NCI-H2171 (cell line): ENCODE data around the gene RAB1B.

Source experiments
- DNase-seq: peaks from one replicate; lab custom pipeline; 2025; lab: John Stamatoyannopoulos, UW

RAB1B gene

DNA sequence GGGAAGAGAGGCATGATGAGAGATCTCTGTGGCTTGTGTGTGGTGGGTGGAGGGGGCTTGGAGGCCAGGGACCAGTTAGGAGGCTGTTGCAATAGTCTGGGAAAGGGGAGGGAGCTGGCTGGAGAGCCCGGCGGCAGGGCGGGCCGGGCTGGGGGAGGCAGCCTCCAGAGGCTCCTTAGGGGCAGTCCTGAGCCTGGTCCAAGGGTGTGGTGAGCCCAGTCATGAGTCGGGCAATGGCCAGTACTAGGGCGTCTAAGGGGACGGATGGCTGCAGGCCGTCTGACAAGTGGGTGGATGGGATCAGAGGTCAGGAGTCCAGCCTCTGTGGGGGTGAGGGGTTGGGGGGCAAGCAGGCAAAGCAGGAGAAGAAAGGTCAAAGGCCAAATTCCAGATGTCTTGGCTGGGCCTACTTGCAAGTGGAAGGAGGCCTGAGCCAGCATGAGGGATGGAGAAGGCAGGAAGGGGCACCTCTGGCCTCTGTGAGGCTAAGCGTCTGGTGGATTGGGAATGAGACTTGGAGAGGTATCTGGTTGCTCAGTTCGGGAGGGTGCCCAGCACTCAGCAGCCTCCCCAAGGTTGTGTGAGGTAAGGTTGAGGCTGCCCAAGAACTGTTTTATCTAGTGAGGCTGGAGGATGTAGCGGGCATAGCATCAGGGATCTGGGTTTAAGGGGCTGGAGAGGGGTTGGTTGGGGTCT is 54.4 kb downstream of the RAB1B start:
- DNase-seq, result no peak

DNA sequence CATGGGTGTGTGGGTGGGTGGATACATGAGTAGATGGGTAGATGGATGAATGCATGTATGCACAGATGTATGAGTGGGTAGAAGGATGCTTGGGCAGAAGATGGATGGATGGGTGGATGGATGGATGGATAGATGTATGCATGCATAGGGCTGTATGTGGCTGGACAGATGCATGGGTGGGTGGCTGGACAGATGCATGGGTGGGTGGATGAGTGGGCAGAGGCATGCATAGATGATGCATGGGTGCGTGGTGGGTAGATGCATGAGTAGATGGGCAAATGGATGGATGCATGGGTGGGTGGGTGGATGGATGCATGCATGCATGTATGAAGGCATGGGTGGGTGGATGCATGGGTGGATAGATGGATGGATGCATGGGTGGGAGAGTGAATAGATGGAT is 55.2 kb downstream of the RAB1B start:
- no peak for DNase-seq

DNA sequence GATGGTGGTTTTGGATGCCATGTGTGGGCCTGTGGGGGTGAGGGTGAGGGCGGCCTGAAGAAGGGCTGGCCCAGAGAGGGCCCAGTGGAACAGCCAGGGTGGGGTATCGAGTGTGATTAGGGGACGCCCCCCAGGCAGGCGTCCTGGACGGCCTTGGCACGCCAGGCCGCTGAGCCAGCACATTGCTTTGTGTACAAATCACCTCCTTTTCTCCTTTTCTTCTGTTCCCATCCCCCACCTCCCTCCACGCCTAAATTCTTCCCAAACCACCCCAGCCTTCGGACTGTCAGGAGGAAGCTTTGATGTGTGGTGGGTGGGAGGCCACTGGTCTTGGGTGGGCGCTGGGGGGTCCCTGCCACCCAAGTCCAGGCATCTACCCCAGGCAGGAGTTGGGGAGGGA is 56.2 kb downstream of the RAB1B start:
- no peak for DNase-seq

DNA sequence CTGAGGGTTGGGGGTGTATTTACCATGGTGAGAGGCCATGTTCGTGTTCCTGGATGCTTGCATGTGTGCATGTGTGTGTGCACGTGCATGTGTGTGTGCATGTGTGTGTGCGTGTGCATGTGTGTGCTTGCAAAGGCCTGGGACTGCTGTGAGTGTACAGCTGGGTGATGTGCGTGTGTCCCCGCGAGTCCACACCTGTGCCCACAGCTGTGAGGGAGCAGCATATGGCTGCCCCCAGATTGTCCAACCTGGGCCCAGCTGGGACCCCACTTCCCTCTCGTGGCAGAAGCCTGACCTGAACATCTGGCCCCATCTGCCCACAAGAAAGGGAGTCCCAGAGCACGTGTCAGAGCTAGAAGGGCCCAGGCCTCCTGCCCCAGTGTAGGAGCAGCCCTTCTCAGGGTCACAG is 56.8 kb downstream of the RAB1B start:
- DNase-seq, result peak; percentile 73

DNA sequence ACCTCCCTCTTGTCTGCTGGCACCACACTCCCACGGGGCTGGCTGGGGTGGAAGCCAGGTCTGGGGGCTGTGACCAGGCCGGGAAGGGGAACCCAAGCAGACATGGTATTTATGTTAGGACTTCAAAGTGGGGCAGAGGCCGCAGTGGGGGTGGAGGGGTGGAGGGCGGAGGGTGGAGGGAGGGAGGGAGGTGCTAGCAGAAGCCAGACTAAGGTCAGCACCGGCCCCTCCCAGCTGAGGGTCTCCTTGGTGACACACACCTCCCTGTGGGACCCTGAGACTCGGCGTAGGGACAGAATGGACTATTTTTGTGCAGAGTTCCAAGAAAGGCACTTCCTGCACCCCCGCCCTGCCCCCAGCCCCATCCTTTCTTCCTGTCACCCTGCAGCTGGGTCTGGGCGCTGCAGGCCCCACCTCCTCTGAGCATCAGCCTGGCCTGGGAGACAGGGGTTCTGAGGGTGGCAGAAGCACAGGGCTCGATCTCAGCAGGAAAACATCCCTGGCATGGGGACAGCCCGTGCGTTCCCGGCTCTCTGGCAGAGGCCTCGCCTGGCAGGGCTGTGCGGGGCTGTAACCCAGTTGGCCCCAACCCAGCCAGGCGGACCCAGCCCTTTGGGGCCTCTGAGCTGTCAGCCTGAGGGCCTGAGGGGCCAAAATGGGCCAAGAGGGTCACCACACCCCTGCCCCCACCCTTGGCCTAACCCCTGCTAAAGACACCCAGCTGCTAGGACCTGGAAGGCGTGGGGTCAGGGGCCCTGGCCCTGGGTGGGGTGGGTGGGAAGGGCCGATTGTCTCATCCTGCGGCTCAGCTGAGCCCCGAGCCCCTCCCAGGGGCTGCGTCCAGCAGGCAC is 58.0 kb downstream of the RAB1B start:
- DNase-seq, result no peak
